Keratinocyte (primary cell): Measurements from ENCODE around the gene NIT1.

Experiments used
- CTCF ChIP-seq, 3 experiments: IDR thresholded peaks in 1 of 3; conservative IDR thresholded peaks in 1 of 3; optimal IDR thresholded peaks in 1 of 3; 2 replicates in 2 of 3; 3 replicates in 1 of 3; pipeline versions ENCODE3 to v1.5.1; 2011; ENCODE audit warnings: low read length in 3 of 3, mild to moderate bottlenecking in 3 of 3, moderate library complexity in 2 of 3, control low read depth in 1 of 3, inconsistent platforms in 1 of 3; ENCODE audit not compliant: insufficient read depth in 2 of 3; ENCODE audit errors: extremely low read depth in 1 of 3
- EZH2 ChIP-seq: IDR thresholded peaks from one replicate; pipeline ENCODE4 v1.6.1; 2012; ENCODE audit warnings: inconsistent platforms, mild to moderate bottlenecking, low read length, moderate library complexity

GRCh38 chr1:161089938-161090337 lies 28.0 kb upstream of the NIT1 start:
- TF ChIP-seq CTCF (optimal IDR thresholded peaks at IDR 0.05 in 1 of 3, IDR thresholded peaks at IDR 0.05 in 1 of 3, conservative IDR thresholded peaks at IDR 0.05 in 1 of 3; ENCODE audit: extremely low read depth in 1 of 3, insufficient read depth in 2 of 3, low read length in 3 of 3) (no peak), EZH2 (no peak)
